ENCODE data around the gene SLC6A9.

SLC6A9 gene

GRCh38 chr1:43963890-43964289 lies 67.4 kb downstream of the SLC6A9 start:
- DNase-seq, result no peak

- DNase-seq, result no peak
These were observed 68.3 kb downstream of the SLC6A9 start for GRCh38 chr1:43963006-43963405.

GRCh38 chr1:43962324-43962723 lies 68.9 kb downstream of the SLC6A9 start:
- DNase-seq, result no peak

GRCh38 chr1:43961692-43962091 lies 69.6 kb downstream of the SLC6A9 start:
- no peak for DNase-seq

- no peak for DNase-seq
These were observed 70.5 kb downstream of the SLC6A9 start for GRCh38 chr1:43960798-43961197.

- no peak for DNase-seq
These were observed 72.7 kb downstream of the SLC6A9 start for GRCh38 chr1:43958351-43959255.

- DNase-seq, result no peak
These were observed 73.7 kb downstream of the SLC6A9 start for GRCh38 chr1:43957407-43958040.

- no peak for DNase-seq
These were observed 75.0 kb downstream of the SLC6A9 start for GRCh38 chr1:43956234-43956633.

- no peak for DNase-seq
These were observed 77.2 kb downstream of the SLC6A9 start for GRCh38 chr1:43954036-43954435.

GRCh38 chr1:43953361-43953760 lies 77.9 kb downstream of the SLC6A9 start:
- DNase-seq, result no peak

- no peak for DNase-seq
These were observed 78.4 kb downstream of the SLC6A9 start for GRCh38 chr1:43952731-43953346.

GRCh38 chr1:43951021-43951985 lies 80.0 kb downstream of the SLC6A9 start:
- DNase-seq, result no peak

GRCh38 chr1:43949678-43950077 lies 81.6 kb downstream of the SLC6A9 start:
- no peak for DNase-seq

GRCh38 chr1:43947874-43948437 lies 83.3 kb downstream of the SLC6A9 start:
- no peak for DNase-seq

- DNase-seq, result no peak
These were observed 84.0 kb downstream of the SLC6A9 start for GRCh38 chr1:43947061-43947873.

Data from activated CD8-positive, alpha-beta memory T cell treated with anti-CD3 and anti-CD28 coated beads, Interleukin-2, amount 50 U/mL, for 4 hours (primary cell).